Gastroesophageal sphincter (tissue), 4 donors: ENCODE data around the gene TNS1. TPM values are rescaled to one million over a fixed set of nuclear protein-coding genes. Genes with fewer than 3 reads are reported as not detected.

Experiments used
- ATAC-seq: fragments of 150-250 bp; one replicate; pipeline ENCODE4 v1.9.1; 2016; ENCODE audit warnings: mild to moderate bottlenecking, moderate library complexity
- H3K27ac ChIP-seq, 4 donors: fragments of 200-600 bp; sonication (generic) in 3 of 4; 1 replicate in 3 of 4; 2 replicates in 1 of 4; pipeline ENCODE4 v1.5.1; 2016 to 2019
- H3K27me3 ChIP-seq: fragments of 200-600 bp; sonication (generic); one replicate; pipeline ENCODE4 v1.5.1; 2019
- H3K36me3 ChIP-seq, 2 donors: fragments of 200-600 bp; sonication (generic); one replicate each; pipeline ENCODE4 v1.5.1; 2019; ENCODE audit warnings: control low read depth in 1 of 2
- H3K4me1 ChIP-seq, 3 donors: fragments of 200-600 bp; sonication (generic); 1 replicate in 2 of 3; 2 replicates in 1 of 3; pipeline ENCODE4 v1.5.1; 2016 to 2019; ENCODE audit warnings: control low read depth in 2 of 3
- H3K4me3 ChIP-seq, 2 donors: fragments of 200-600 bp; sonication (generic); one replicate each; pipeline ENCODE4 v1.5.1; 2019; ENCODE audit warnings: mild to moderate bottlenecking in 1 of 2, moderate library complexity in 1 of 2
- H3K9me3 ChIP-seq, 3 donors: fragments of 200-600 bp; sonication (generic); one replicate each; pipeline ENCODE4 v1.5.1; 2017 to 2019; ENCODE audit warnings: control low read depth in 2 of 3
- EP300 ChIP-seq: sonication (generic); formaldehyde crosslinking; IDR thresholded peaks from one replicate; pipeline ENCODE4 v1.6.1; 2017; ENCODE audit warnings: antibody characterized with exemption, mild to moderate bottlenecking
- POLR2A ChIP-seq, 2 donors: fragments of 450-650 bp; IDR thresholded peaks; one replicate each; pipeline ENCODE4 v1.6.1; 2017; ENCODE audit warnings: antibody characterized with exemption in 2 of 2, mild to moderate bottlenecking in 2 of 2, moderate library complexity in 1 of 2
- POLR2AphosphoS5 ChIP-seq: sonication (generic); formaldehyde crosslinking; IDR thresholded peaks from one replicate; pipeline ENCODE4 v1.6.1; 2017; ENCODE audit warnings: antibody characterized with exemption
- whole genome bisulfite sequencing, 2 donors: methylation state at CpG; one replicate each; pipeline ENCODE4 v1.1.5; 2018; ENCODE audit warnings: low coverage in 1 of 2; 5-methylcytosine and 5-hydroxymethylcytosine counted together
- total RNA-seq, 4 donors: library from RNA; depleted of rRNA; stranded (reverse); fragments of >200 nt; gene quantifications; one replicate each; pipeline ENCODE4 v1.1.0, GENCODE V29; 2016
- TF ChIP-seq, protein P1 (sequence below), 4 experiments: fragments of 200-600 bp in 2 of 4; fragments of 450-650 bp in 2 of 4; sonication (generic) in 1 of 4; IDR thresholded peaks; one replicate each; pipeline ENCODE4 v1.5.1; 2017 to 2019; ENCODE audit warnings: antibody characterized with exemption in 4 of 4, mild to moderate bottlenecking in 2 of 4, moderate library complexity in 2 of 4

The TNS1 gene
- total RNA-seq, 4 donors from 2014 or later, result 825 to 2,193 (median 1,462) TPM

GRCh38 chr2:218043701-218044109 lies 40.9 kb upstream of the TNS1 start:
- ATAC-seq, result no peak
- no peaks in the 10 kb centered on the region for H3K27me3 ChIP-seq
- TF ChIP-seq, protein P1, sequence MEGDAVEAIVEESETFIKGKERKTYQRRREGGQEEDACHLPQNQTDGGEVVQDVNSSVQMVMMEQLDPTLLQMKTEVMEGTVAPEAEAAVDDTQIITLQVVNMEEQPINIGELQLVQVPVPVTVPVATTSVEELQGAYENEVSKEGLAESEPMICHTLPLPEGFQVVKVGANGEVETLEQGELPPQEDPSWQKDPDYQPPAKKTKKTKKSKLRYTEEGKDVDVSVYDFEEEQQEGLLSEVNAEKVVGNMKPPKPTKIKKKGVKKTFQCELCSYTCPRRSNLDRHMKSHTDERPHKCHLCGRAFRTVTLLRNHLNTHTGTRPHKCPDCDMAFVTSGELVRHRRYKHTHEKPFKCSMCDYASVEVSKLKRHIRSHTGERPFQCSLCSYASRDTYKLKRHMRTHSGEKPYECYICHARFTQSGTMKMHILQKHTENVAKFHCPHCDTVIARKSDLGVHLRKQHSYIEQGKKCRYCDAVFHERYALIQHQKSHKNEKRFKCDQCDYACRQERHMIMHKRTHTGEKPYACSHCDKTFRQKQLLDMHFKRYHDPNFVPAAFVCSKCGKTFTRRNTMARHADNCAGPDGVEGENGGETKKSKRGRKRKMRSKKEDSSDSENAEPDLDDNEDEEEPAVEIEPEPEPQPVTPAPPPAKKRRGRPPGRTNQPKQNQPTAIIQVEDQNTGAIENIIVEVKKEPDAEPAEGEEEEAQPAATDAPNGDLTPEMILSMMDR (IDR thresholded peaks at IDR 0.05), result no peak
- no CpG with 5 or more reads among the region's 5 CpGs for WGBS, 2 donors
- H3K27ac ChIP-seq, result no peak overlapping the region
- H3K4me3 ChIP-seq, result no peak overlapping the region
- peaks cover 0 to 3% (median 0%) of the 10 kb centered on the region in 3 donors for H3K9me3 ChIP-seq
- H3K36me3 ChIP-seq, result no peaks in the 10 kb centered on the region
- H3K4me1 ChIP-seq, result no peaks in the 10 kb centered on the region

DNA sequence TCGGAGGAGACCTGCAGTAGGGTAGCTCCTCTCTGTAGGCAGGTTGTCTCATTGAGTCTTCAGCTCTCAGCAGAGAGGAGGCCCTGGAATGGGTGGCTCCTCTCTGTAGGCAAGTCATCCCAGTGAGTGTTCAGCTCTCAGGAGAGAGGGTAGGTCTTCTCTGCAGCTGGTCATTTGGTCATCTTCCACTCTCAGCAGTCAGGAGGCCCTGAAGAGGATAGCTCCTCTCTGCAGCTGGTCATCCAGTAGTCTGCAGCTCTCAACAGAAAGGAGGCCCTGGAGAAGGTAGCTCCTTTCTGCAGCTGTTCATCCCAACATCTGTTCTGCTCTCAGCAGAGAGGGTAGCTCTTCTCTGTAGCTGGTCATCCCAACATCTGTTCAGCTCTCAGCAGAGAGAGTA lies 40.3 kb upstream of the TNS1 start:
- no peak overlapping the region for H3K4me3 ChIP-seq
- no peak for ATAC-seq
- no peak overlapping the region for H3K27ac ChIP-seq
- H3K4me1 ChIP-seq, result no peaks in the 10 kb centered on the region
- no peaks in the 10 kb centered on the region for H3K27me3 ChIP-seq
- H3K9me3 ChIP-seq, result peaks cover 0 to 3% (median 0%) of the 10 kb centered on the region in 3 donors
- 75 to 78% methylated on average over 1 of the region's 1 CpG for WGBS, 2 donors
- TF ChIP-seq EP300 (no peak), POLR2A (IDR thresholded peaks at IDR 0.05) (no peak), POLR2AphosphoS5 (no peak)
- TF ChIP-seq, protein P1 (IDR thresholded peaks at IDR 0.05), result no peak
- H3K36me3 ChIP-seq, result no peaks in the 10 kb centered on the region

DNA sequence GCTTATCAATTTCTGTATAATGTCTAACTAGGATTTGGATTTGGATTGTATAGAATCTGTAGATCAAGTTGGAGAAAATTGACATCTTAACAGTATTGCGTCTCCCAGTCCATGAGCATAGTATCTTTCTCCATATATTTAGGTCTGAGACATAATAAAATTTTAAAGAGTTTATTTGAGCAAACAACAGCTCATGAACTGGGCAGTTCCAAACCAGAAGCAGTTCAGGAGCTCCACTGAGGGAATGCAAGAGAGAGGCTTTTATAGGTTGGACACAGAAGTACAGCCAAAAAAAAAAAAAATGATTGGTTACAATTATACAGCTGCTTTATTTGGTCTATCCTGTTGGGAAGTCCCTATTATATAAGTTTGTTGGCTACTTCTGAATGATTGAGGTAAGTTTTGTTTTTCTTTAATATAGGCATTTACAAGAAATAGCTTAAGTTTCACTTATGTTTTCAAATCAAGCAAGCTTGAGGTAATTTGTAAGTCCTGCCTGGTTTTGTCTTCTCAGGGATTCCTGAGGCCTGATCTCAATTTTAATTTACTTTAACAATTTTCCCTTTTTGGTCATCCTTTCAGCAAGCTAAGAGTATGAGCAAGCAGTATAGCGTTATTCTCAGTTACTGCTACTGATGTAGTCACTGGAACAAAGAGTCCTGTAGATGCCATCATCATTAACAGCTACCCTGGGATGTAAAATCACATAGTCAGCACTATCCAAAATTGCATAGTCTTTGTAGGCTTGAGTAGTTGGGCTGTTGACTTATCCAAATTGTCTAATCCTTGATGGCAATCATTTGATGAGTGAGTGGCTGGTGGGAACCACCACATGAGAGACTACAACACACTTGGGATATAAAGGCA lies 38.7 kb upstream of the TNS1 start:
- WGBS, 2 donors, result 85 to 86% methylated on average over 2 of the region's 2 CpGs
- peaks cover 0 to 3% (median 0%) of the 10 kb centered on the region in 3 donors for H3K9me3 ChIP-seq
- no peak overlapping the region for H3K27ac ChIP-seq
- TF ChIP-seq, protein P1 (IDR thresholded peaks at IDR 0.05), result no peak
- no peak for TF ChIP-seq EP300
- no peak for TF ChIP-seq POLR2A (IDR thresholded peaks at IDR 0.05)
- no peak for TF ChIP-seq POLR2AphosphoS5
- no peak overlapping the region for H3K4me3 ChIP-seq
- H3K36me3 ChIP-seq, result no peaks in the 10 kb centered on the region
- no peaks in the 10 kb centered on the region for H3K4me1 ChIP-seq
- no peaks in the 10 kb centered on the region for H3K27me3 ChIP-seq
- no peak for ATAC-seq

DNA sequence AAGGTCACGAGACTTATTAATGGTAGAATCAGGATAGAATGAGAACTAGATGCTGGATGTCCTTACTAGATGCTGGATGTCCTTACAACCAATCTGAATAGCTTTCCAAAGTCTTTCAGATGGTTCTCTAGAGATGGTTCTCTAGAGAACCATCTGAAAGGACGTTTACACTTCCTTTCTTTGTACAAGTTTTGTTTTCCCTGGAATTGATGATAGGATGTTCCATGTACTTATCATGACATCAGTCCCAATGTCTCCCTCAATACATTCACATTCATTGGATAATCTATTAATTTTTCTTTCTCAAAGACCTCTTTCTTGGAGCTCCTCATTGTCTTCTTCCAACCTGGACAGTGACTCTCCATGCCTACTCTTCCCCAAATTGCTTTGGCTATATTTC lies 38.1 kb upstream of the TNS1 start:
- Histone ChIP-seq H3K4me1 (no peaks in the 10 kb centered on the region), H3K27me3 (no peaks in the 10 kb centered on the region), H3K4me3 (no peak overlapping the region), H3K27ac (no peak overlapping the region), H3K9me3 (peaks cover 0 to 3% (median 0%) of the 10 kb centered on the region in 3 donors), H3K36me3 (no peaks in the 10 kb centered on the region)
- no peak for ATAC-seq
- TF ChIP-seq POLR2A (IDR thresholded peaks at IDR 0.05), result no peak
- TF ChIP-seq EP300, result no peak
- TF ChIP-seq POLR2AphosphoS5, result no peak
- TF ChIP-seq, protein P1 (IDR thresholded peaks at IDR 0.05), result no peak
- 79 to 84% methylated on average over 2 of the region's 2 CpGs for WGBS, 2 donors

- 77 to 80% methylated on average over 2 of the region's 2 CpGs for WGBS, 2 donors
- Histone ChIP-seq H3K27me3 (no peaks in the 10 kb centered on the region), H3K36me3 (no peaks in the 10 kb centered on the region), H3K4me1 (peaks cover 0 to 10% (median 0%) of the 10 kb centered on the region in 3 donors), H3K27ac (no peak overlapping the region), H3K9me3 (no peaks in the 10 kb centered on the region), H3K4me3 (no peak overlapping the region)
- TF ChIP-seq, protein P1 (IDR thresholded peaks at IDR 0.05), result no peak
- TF ChIP-seq EP300 (no peak), POLR2A (IDR thresholded peaks at IDR 0.05) (no peak), POLR2AphosphoS5 (no peak)
- ATAC-seq, result no peak
Observed at GRCh38 chr2:218039171-218039570, 36.4 kb upstream of the TNS1 start.
